NB4 (cell line): ENCODE data around the gene CAP2.

ENCODE experiments used
- POLR2A ChIP-seq: IDR thresholded peaks from 2 replicates; pipeline ENCODE4 v1.6.1; 2011; ENCODE audit warnings: mild to moderate bottlenecking; ENCODE audit not compliant: insufficient read length; ENCODE audit errors: extremely low read depth
- TF ChIP-seq, protein P1 (sequence below): IDR thresholded peaks from one replicate; pipeline ENCODE4 v1.5.1; 2012; ENCODE audit warnings: low read depth, low read length

DNA sequence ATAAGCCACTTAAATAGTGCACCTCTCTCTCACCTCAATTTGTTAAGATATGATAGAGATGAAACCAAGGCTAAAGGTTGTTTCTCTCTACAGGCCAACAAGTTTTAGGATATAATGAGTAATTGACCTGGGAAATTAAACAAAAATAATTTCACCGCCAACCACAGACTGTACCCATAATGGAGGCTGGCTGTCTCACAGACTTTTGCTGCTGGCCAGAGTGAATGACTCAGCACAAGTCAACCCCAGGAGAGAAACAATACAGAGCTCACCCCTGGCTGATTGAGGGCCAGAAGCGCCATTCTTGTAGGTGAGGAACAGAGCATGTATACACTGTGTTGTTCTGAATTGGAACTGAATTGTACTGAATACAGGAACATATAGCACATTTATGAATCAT is 99.9 kb downstream of the CAP2 start:
- TF ChIP-seq, protein P1, sequence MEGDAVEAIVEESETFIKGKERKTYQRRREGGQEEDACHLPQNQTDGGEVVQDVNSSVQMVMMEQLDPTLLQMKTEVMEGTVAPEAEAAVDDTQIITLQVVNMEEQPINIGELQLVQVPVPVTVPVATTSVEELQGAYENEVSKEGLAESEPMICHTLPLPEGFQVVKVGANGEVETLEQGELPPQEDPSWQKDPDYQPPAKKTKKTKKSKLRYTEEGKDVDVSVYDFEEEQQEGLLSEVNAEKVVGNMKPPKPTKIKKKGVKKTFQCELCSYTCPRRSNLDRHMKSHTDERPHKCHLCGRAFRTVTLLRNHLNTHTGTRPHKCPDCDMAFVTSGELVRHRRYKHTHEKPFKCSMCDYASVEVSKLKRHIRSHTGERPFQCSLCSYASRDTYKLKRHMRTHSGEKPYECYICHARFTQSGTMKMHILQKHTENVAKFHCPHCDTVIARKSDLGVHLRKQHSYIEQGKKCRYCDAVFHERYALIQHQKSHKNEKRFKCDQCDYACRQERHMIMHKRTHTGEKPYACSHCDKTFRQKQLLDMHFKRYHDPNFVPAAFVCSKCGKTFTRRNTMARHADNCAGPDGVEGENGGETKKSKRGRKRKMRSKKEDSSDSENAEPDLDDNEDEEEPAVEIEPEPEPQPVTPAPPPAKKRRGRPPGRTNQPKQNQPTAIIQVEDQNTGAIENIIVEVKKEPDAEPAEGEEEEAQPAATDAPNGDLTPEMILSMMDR: no peak
- TF ChIP-seq POLR2A: no peak
